C4-2B (cell line): ENCODE measurements around the gene C8B.

ENCODE experiments used
- CTCF ChIP-seq: fragments of 450-650 bp; conservative IDR thresholded peaks from 2 replicates; pipeline ENCODE4 v1.5.1; 2017; ENCODE audit warnings: mild to moderate bottlenecking
- ZFX ChIP-seq: fragments of 450-650 bp; IDR thresholded peaks from 2 replicates; pipeline ENCODE4 v1.6.1; 2017

DNA sequence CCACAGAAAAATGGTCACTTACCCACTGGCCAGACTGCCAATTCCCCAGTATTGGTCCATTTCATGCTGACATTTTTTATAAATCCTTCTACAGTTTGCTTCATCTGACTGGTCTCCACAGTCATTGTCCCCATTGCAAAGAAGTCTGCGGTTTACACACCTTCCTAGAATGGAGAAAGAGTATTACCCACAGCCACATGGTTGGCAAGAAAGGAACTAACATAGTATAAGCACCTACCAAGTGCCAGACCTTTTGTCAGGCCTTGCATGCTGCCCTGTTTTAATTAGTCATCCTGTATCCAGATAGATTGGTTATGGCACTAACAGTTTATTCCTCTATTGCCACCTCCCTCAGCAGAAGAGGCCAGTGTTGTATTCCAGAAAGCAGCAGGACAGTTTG is 11.2 kb downstream of the C8B start:
- no peak for TF ChIP-seq CTCF
- TF ChIP-seq ZFX = no peak
